ENCODE measurements around the gene TMEM135. TPM values are rescaled to one million over a fixed set of nuclear protein-coding genes. Genes with fewer than 3 reads are reported as not detected.
"Not testable (repeated sequence)": the region's sequence is repeated elsewhere in the genome, so short reads cannot be mapped to it uniquely, and the experiment has no call there.

The TMEM135 gene
- total RNA-seq, 2 experiments from 2014 or later, result 25.5 to 26.0 TPM

- ATAC-seq, result peak; percentile 70
- no peak overlapping the region for H3K27ac Mint-ChIP-seq
Observed at GRCh38 chr11:87022254-87022653, 15.5 kb upstream of the TMEM135 start.

DNA sequence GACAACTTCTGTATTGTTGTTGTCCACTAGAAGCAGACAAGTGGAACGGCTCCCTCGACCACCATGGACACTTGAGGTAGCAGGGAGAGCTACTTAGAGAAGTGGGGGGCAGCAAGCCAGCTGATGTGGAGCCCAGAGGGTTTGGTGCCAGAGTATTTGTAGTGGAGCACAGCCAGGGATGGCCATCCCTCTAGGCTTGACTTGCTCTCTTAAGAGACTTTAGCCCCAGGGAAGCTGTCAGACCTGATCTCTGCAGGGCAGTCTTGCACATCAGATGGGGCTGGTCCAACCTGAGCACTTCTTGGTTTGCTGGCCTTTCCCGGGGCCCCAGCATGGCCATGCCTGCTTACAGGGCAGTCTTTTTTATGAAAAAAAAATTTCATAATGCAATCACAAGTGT, 15.0 kb upstream of the TMEM135 start:
- ChIA-PET POLR2A (no interaction called here), CTCF (interaction anchor here (0.9 kb wide), 1 partner anchor 29 kb away, joined by 3 read pairs; no protein-coding TSS in a partner anchor)
- peaks cover 10% of the 10 kb centered on the region for H3K27me3 Mint-ChIP-seq
- H3K9me3 Mint-ChIP-seq (ENCODE audit: low read depth), result no peaks in the 10 kb centered on the region
- intact Hi-C loops (cut with DNase I, micrococcal nuclease), result no loop called here
- no peaks in the 10 kb centered on the region for H3K36me3 Mint-ChIP-seq (ENCODE audit: low read depth)
- H3K4me3 Mint-ChIP-seq, result no peak overlapping the region
- no peak overlapping the region for H3K27ac Mint-ChIP-seq
- no peaks in the 10 kb centered on the region for H3K4me1 Mint-ChIP-seq
- ATAC-seq (no peak), DNase-seq (no peak)

More at GRCh38 chr11:87022254-87022653, 15.5 kb upstream of the TMEM135 start:
- H3K4me1 Mint-ChIP-seq, result no peaks in the 10 kb centered on the region
- intact Hi-C loops (cut with DNase I, micrococcal nuclease), result no loop called here
- DNase-seq, result peak; percentile 11
- H3K4me3 Mint-ChIP-seq, result no peak overlapping the region
- H3K36me3 Mint-ChIP-seq (ENCODE audit: low read depth), result no peaks in the 10 kb centered on the region
- ChIA-PET CTCF (interaction anchor here (0.9 kb wide), 1 partner anchor 29 kb away, joined by 3 read pairs; no protein-coding TSS in a partner anchor), POLR2A (no interaction called here)
- peaks cover 10% of the 10 kb centered on the region for H3K27me3 Mint-ChIP-seq
- no peaks in the 10 kb centered on the region for H3K9me3 Mint-ChIP-seq (ENCODE audit: low read depth)

DNA sequence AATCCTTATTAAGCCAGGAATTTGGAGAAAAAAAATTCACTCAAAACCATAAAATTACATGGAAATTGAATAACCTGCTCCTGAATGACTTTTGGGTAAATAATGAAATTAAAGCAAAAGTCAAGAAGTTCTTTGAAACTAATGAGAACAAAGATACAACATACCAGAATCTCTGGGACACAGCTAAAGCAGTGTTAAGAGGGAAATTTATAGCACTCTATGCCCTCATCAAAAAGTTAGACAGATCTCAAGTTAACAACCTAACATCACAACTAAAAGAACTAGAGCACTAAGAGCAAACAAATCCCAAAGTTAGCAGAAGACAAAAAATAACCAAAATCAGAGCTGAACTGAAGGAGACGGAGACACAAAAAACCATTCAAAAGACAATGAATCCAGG, 11.3 kb upstream of the TMEM135 start:
- POLR2A ChIA-PET; H3K36me3 Mint-ChIP-seq (ENCODE audit: low read depth); H3K27ac Mint-ChIP-seq; DNase-seq; ATAC-seq; H3K27me3 Mint-ChIP-seq; H3K9me3 Mint-ChIP-seq (ENCODE audit: low read depth); intact Hi-C loops (cut with DNase I, micrococcal nuclease); H3K4me3 Mint-ChIP-seq; H3K4me1 Mint-ChIP-seq: not testable (repeated sequence)
- CTCF ChIA-PET, result interaction anchor here (0.7 to 0.8 kb wide), 3 partner anchors 45 to 1332 kb away, joined by 3 read pairs; no protein-coding TSS in a partner anchor

- CTCF ChIA-PET, result interaction anchor here (0.9 kb wide), 1 partner anchor 51 kb away, joined by 3 read pairs; no protein-coding TSS in a partner anchor
- Mint-ChIP-seq H3K9me3 (ENCODE audit: low read depth) (no peaks in the 10 kb centered on the region), H3K4me1 (peaks cover 7% of the 10 kb centered on the region), H3K27ac (no peak overlapping the region), H3K4me3 (no peak overlapping the region), H3K36me3 (ENCODE audit: low read depth) (no peaks in the 10 kb centered on the region), H3K27me3 (peaks cover 2% of the 10 kb centered on the region)
- DNase-seq (no peak), ATAC-seq (peak; percentile 65)
- POLR2A ChIA-PET, result no interaction called here
- intact Hi-C loops (cut with DNase I, micrococcal nuclease), result loop anchor here in 1 of 2 experiments (10.0 kb wide), 1 partner anchor 54 kb away; no protein-coding TSS in a partner anchor
Observed at GRCh38 chr11:87030458-87031054, 7.2 kb upstream of the TMEM135 start.

- intact Hi-C loops (cut with DNase I, micrococcal nuclease), result loop anchor here in 1 of 2 experiments (10.0 kb wide), 1 partner anchor 53 kb away; no protein-coding TSS in a partner anchor
- ChIA-PET POLR2A (no interaction called here), CTCF (interaction anchor here (0.6 kb wide), 1 partner anchor 1835 kb away, joined by 6 read pairs; no protein-coding TSS in a partner anchor)
- Mint-ChIP-seq H3K4me1 (peaks cover 11% of the 10 kb centered on the region), H3K4me3 (no peak overlapping the region), H3K36me3 (ENCODE audit: low read depth) (no peaks in the 10 kb centered on the region), H3K27me3 (no peaks in the 10 kb centered on the region), H3K9me3 (ENCODE audit: low read depth) (no peaks in the 10 kb centered on the region), H3K27ac (no peak overlapping the region)
- no peak for ATAC-seq
- DNase-seq, result no peak
Observed at GRCh38 chr11:87031433-87032170, 6.1 kb upstream of the TMEM135 start.

GRCh38 chr11:87033561-87033960, 4.2 kb upstream of the TMEM135 start:
- CTCF ChIA-PET, result interaction anchor here (0.6 to 0.7 kb wide), 2 partner anchors 300 to 450 kb away, joined by 3 read pairs; no protein-coding TSS in a partner anchor
- intact Hi-C loops (cut with DNase I, micrococcal nuclease), result loop anchor here in 1 of 2 experiments (10.0 kb wide), 1 partner anchor 51 kb away; no protein-coding TSS in a partner anchor
- H3K9me3 Mint-ChIP-seq (ENCODE audit: low read depth), result no peaks in the 10 kb centered on the region
- POLR2A ChIA-PET, result no interaction called here
- ATAC-seq (no peak), DNase-seq (no peak)
- peaks cover 19% of the 10 kb centered on the region for H3K4me1 Mint-ChIP-seq
- no peaks in the 10 kb centered on the region for H3K27me3 Mint-ChIP-seq
- H3K4me3 Mint-ChIP-seq, result no peak overlapping the region
- H3K27ac Mint-ChIP-seq, result no peak overlapping the region
- H3K36me3 Mint-ChIP-seq (ENCODE audit: low read depth), result no peaks in the 10 kb centered on the region

DNA sequence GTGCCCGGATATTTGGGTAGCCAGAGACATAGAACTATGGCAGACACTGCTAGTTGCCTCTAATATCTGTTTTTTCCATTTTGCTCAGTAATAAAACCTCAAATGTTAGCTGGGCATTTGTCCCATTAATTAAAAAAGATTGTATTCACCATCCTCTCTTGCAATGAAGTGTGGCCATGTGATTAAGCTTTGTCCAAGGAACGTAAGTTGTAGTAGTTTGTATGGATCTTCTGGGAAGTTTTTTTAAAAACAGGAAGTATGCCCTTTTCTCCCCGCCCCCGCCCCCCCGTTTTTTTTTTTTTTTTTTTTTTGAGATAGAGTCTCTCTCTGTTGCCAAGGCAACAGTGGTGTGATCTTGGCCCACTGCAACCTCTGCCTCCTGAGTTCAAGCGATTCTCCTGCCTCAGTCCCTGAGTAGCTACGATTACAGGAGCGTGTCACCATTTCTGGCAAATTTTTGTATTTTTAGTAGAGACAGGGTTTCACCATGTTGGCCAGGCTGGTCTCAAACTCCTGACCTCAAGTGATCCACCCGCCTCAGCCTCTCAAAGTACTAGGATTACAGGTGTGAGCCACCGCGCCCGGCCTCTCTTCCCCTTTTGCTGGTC, 1.7 kb upstream of the TMEM135 start:
- ATAC-seq (no peak), DNase-seq (no peak)
- ChIA-PET CTCF (no interaction called here), POLR2A (no interaction called here)
- intact Hi-C loops (cut with DNase I, micrococcal nuclease), result loop anchor here (5.0 to 10.0 kb wide), 4 partner anchors 49 to 1409 kb away; partner anchors contain the start of genes DLG2 (in 1 of the 2), EED (in 1 of the 2), HIKESHI (in 1 of the 2) and TMEM126B (in 1 of the 2)
- Mint-ChIP-seq H3K36me3 (ENCODE audit: low read depth) (peaks cover 6% of the 10 kb centered on the region), H3K4me1 (peaks cover 34% of the 10 kb centered on the region), H3K27ac (no peak overlapping the region), H3K4me3 (no peak overlapping the region), H3K9me3 (ENCODE audit: low read depth) (no peaks in the 10 kb centered on the region), H3K27me3 (no peaks in the 10 kb centered on the region)

- DNase-seq (peak; percentile 23), ATAC-seq (peak; percentile 1)
- H3K36me3 Mint-ChIP-seq (ENCODE audit: low read depth), result peaks cover 13% of the 10 kb centered on the region
- no peak overlapping the region for H3K27ac Mint-ChIP-seq
- no peaks in the 10 kb centered on the region for H3K27me3 Mint-ChIP-seq
- intact Hi-C loops (cut with DNase I, micrococcal nuclease), result loop anchor here (1.0 to 10.0 kb wide), 6 partner anchors 44 to 1410 kb away; partner anchors contain the start of genes DLG2 (in 1 of the 2), EED (in 1 of the 2), HIKESHI (in 1 of the 2) and TMEM126B (in 1 of the 2)
- peaks cover 40% of the 10 kb centered on the region for H3K4me1 Mint-ChIP-seq
- H3K9me3 Mint-ChIP-seq (ENCODE audit: low read depth), result no peaks in the 10 kb centered on the region
- ChIA-PET POLR2A (interaction anchor here (1.0 kb wide), 1 partner anchor 81 kb away, joined by 3 read pairs; no protein-coding TSS in a partner anchor), CTCF (interaction anchor here (0.5 to 1.0 kb wide), 4 partner anchors 39 to 687 kb away, joined by 3 to 6 read pairs (median 3); no protein-coding TSS in a partner anchor)
- H3K4me3 Mint-ChIP-seq, result peak overlapping the region; percentile 97
Observed at GRCh38 chr11:87036756-87037449, 831 bp upstream of the TMEM135 start.

- POLR2A ChIA-PET, result interaction anchor here (1.0 kb wide), 1 partner anchor 82 kb away, joined by 3 read pairs; no protein-coding TSS in a partner anchor
- peaks cover 23% of the 10 kb centered on the region for H3K36me3 Mint-ChIP-seq (ENCODE audit: low read depth)
- ATAC-seq (no peak), DNase-seq (peak; percentile 13)
- peaks cover 40% of the 10 kb centered on the region for H3K4me1 Mint-ChIP-seq
- no peaks in the 10 kb centered on the region for H3K9me3 Mint-ChIP-seq (ENCODE audit: low read depth)
- H3K4me3 Mint-ChIP-seq, result peak overlapping the region; percentile 97
- H3K27me3 Mint-ChIP-seq, result no peaks in the 10 kb centered on the region
- peak overlapping the region; percentile 93 for H3K27ac Mint-ChIP-seq
- CTCF ChIA-PET, result interaction anchor here (0.7 kb wide), 1 partner anchor 19 kb away, joined by 3 read pairs; no protein-coding TSS in a partner anchor
- intact Hi-C loops (cut with DNase I, micrococcal nuclease), result loop anchor here (2.0 to 10.0 kb wide), 5 partner anchors 26 to 1411 kb away; partner anchors contain the start of genes DLG2 (in 1 of the 2), EED (in 1 of the 2), HIKESHI (in 1 of the 2) and TMEM126B (in 1 of the 2)
Observed at GRCh38 chr11:87038235-87038977, 672 bp downstream of the TMEM135 start.

GRCh38 chr11:87039371-87039770, 1.6 kb downstream of the TMEM135 start:
- ChIA-PET POLR2A (no interaction called here), CTCF (interaction anchor here (1.0 kb wide), 1 partner anchor 184 kb away, joined by 4 read pairs; no protein-coding TSS in a partner anchor)
- no peak overlapping the region for H3K27ac Mint-ChIP-seq
- peaks cover 32% of the 10 kb centered on the region for H3K36me3 Mint-ChIP-seq (ENCODE audit: low read depth)
- H3K27me3 Mint-ChIP-seq, result no peaks in the 10 kb centered on the region
- intact Hi-C loops (cut with DNase I, micrococcal nuclease), result loop anchor here (2.0 to 10.0 kb wide), 5 partner anchors 25 to 1412 kb away; partner anchors contain the start of genes DLG2 (in 1 of the 2), EED (in 1 of the 2), HIKESHI (in 1 of the 2) and TMEM126B (in 1 of the 2)
- peaks cover 40% of the 10 kb centered on the region for H3K4me1 Mint-ChIP-seq
- no peak for DNase-seq
- H3K4me3 Mint-ChIP-seq, result peak overlapping the region; percentile 97
- ATAC-seq, result no peak
- no peaks in the 10 kb centered on the region for H3K9me3 Mint-ChIP-seq (ENCODE audit: low read depth)
